ENCODE measurements around the gene UST.
A peak's percentile ranks its signal among the peaks of the same experiment; 100 is the strongest.

Gene UST

GRCh38 chr6:148746363-148747144, at the start of gene UST:
Gene UST (plus strand): TSS chr6:148747030. CDS start chr6:148747431, 401 bp downstream.
- peak; percentile 78 for DNase-seq (ENCODE audit: low spot score)
- FAIRE-seq = no peak

DNA sequence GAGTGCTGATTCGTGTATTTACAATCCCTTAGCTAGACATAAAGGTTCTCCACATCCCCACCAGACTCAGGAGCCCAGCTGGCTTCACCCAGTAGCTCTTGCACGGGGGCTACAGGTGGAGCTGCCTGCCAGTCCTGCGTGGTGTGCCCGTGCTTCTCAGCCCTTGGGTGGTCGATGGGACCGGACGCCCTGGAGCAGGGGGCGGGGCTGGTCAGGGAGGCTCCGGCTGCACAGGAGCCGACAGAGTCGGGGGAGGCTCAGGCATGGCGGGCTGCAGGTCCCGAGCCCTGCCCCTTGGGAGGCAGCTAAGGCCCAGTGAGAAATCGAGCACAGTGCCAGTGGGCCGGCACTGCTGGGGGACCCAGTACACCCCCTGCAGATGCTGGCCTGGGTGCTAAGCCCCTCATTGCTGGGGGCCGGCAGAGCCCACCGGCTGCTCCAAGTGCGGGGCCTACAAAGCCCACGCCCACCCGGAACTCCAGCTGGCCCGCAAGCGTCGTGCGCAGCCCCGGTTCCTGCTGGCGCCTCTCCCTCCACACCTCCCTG, 48.9 kb upstream of the UST start:
- DNase-seq (ENCODE audit: low spot score) (no peak), FAIRE-seq (no peak)

DNA sequence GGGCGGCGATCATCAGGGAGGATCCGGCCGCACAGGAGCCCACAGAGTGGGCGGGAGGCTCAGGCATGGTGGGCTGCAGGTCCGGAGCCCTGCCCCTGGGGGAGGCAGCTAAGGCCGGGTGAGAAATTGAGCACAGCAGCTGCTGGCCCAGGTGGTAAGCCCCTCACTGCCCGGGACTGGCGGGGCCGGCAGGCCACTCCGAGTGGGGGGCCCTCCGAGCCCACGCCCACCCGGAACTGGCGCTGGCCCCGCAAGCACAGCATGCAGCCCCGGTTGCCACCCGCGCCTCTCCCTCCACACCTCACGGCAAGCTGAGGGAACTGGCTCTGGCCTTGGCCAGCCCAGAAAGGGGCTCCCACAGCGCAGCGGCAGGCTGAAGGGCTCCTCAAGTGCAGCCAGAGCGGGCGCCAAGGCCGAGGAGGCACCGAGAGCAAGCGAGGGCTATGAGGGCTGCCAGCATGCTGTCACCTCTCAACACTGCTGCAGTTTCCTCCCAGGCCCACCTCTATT, 48.1 kb upstream of the UST start:
- DNase-seq (ENCODE audit: low spot score) = no peak

DNA sequence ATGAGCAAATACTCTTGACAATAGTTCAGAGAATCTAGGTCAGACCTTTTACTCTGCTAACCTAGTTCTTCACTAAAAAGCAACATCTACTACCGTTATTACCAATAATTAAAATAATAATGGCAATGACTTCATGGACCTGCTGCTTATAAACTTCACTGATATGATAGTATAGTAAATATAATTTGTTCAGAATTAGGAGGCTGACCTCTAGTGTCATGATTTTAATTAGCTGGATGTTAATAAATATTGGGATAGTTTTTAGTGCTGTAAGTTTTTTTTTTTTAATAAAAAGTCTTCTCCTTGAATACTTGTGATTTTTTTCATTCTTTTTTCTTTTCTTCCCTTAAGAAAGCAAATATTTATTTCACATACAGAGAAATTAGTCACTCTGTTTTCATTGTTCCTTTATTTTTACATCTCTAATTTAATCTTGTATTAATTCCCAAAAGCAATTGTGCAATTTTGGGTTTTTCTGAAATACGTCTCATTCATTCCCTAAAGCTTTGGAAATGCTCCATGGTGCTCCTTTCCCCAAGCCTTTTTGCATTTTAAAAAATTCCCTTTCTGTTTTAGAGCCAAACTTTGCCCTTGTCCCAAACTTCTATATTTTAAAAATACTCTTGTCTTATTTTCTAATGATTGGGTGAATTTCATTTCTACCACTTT, 46.6 kb upstream of the UST start:
- DNase-seq (ENCODE audit: low spot score) (no peak), FAIRE-seq (no peak)

More for the DNA sequence above, 48.1 kb upstream of the UST start:
- no peak for FAIRE-seq

- peak; percentile 46 for DNase-seq (ENCODE audit: low spot score)
- no peak for FAIRE-seq
These were observed 46.0 kb upstream of the UST start for GRCh38 chr6:148700741-148701311.

- FAIRE-seq (no peak), DNase-seq (ENCODE audit: low spot score) (no peak)
These were observed 45.5 kb upstream of the UST start for GRCh38 chr6:148701375-148701774.

- FAIRE-seq (no peak), DNase-seq (ENCODE audit: low spot score) (no peak)
These were observed 42.9 kb upstream of the UST start for GRCh38 chr6:148703900-148704299.

GRCh38 chr6:148704400-148705246, 42.2 kb upstream of the UST start:
- DNase-seq (ENCODE audit: low spot score) = no peak
- no peak for FAIRE-seq

- FAIRE-seq (no peak), DNase-seq (ENCODE audit: low spot score) (no peak)
These were observed 38.1 kb upstream of the UST start for GRCh38 chr6:148708707-148709106.

DNA sequence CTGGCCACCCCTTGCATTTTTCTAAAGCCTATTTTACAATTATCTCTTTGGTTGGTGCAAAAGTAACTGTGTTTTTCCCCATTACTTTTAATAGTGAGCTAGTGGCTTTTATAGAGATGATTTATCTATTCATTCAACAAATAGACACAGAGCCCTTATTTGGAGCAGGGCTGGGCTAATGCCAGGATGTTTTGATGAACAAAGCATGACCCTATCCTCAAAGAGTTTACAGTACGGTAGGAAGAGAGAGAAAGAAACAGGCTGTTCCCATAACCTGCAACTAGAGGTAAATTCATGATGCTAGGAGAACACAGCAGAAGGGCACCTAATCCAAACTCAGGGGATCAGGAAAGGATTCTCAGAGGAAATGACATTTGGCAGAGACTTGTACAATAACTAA, 37.3 kb upstream of the UST start:
- FAIRE-seq = no peak
- no peak for DNase-seq (ENCODE audit: low spot score)

DNA sequence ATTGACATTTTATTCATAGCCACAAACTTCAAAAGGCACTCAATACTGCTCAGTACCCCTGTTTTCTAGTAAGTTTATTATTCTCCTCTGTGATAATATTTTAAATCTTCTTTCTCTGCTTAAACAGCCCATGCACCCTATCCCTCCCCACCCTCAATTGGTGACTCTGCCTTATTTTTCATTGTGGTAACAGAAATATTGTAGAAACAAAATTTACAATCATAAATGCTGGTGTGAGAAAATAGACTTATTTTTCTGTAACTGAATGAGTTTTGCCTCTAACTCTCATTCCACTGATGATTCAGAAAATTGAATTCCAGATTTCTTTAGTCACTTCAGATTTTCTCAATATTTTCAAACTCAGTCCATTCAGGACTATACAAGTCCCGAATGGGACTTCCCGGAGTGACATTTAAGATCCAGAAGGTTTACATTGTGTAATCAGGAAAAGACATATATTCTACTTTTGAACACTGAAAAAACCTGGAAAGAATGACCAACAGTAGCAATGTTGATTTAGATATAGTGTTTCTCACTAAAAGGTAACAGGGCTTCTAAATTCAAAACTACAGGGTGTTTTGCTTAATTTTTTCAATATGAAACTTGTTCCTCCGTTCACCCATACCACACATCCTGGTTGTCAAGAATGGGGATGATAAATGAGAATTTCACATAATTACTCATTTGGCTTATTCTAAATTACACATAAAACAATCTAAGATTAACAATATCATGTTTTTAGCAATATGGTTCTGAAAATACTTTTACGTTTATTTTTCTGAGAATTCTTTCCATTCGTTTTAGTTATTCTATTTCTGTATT, 34.8 kb upstream of the UST start:
- FAIRE-seq (no peak), DNase-seq (ENCODE audit: low spot score) (no peak)

DNA sequence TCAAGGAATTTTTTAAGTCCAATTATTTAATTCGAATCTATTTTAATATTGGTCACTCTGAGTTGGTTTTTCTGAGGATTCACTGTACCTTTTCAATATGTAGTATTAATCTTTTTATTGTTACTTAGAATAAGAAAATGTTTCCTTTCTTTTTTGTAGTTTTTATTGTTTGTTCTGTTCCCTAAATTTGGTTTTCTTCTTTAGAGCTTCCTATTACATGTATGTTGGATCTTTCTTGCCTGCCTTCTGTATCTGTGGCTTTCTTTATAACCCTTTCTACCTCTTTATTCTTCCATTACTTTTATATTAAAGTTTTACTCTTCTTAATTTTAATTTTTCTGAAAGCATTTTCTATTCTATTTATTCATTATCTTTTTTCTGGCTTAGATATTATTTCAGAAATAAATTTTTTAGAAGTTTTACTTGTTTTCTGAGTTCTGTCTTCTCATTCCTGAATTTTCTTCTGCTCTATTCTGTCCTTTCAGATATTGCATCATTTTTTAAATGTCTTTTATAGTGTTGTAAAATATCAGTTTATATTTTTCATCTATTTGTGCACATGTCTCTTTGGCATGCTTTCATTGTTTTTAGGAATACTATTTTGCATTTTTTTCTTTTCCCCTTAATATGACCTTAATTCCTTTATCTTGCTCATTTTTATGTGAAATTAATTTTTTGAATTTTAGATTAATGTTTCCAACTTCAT, 33.6 kb upstream of the UST start:
- DNase-seq (ENCODE audit: low spot score) (no peak), FAIRE-seq (no peak)

DNA sequence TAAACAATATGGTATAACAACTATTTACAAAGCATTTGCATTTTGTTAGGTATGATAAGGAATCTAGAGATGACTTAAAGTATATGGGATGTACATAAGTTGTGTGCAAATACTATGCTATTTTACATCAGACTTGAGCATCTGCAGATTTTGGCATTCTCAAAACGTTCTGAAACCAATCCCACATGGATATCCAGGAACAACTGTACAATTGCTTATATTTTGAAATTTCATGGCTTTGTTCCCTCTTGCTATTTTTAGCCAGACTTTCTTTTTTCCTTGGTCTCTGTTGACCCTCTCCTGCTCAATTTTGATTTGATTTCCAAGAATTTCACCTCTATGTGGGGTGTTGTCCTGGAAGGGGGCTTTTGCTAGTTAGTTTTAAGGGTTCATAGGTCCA, 32.9 kb upstream of the UST start:
- DNase-seq (ENCODE audit: low spot score) (no peak), FAIRE-seq (no peak)

GRCh38 chr6:148716811-148717210, 30.0 kb upstream of the UST start:
- DNase-seq (ENCODE audit: low spot score) (no peak), FAIRE-seq (no peak)

GRCh38 chr6:148720406-148720805, 26.4 kb upstream of the UST start:
- no peak for FAIRE-seq
- DNase-seq (ENCODE audit: low spot score) = no peak

GRCh38 chr6:148720897-148721296, 25.9 kb upstream of the UST start:
- FAIRE-seq (no peak), DNase-seq (ENCODE audit: low spot score) (no peak)

DNA sequence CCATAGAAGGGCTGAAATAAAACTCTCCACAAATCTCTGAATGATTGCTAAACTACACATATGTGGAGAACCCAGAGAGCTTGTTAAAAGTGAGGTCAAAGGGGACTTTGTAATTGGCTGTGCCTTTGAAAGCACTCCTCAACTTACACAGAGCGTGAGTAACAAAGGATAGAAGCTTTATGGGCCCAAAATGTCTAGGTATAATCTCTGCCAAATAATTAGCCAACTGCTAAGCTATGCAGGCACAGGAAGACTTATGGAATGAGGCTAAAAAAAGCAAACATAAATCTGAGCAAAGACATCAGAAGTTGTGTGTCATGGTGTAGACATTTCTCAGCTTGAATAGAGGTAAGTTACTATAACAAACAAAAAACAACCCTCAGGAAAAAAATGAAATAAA, 23.3 kb upstream of the UST start:
- DNase-seq (ENCODE audit: low spot score) = no peak
- FAIRE-seq = no peak

- FAIRE-seq = no peak
- no peak for DNase-seq (ENCODE audit: low spot score)
These were observed 22.4 kb upstream of the UST start for GRCh38 chr6:148724428-148724827.

- FAIRE-seq (no peak), DNase-seq (ENCODE audit: low spot score) (no peak)
These were observed 19.7 kb upstream of the UST start for GRCh38 chr6:148727104-148727503.

DNA sequence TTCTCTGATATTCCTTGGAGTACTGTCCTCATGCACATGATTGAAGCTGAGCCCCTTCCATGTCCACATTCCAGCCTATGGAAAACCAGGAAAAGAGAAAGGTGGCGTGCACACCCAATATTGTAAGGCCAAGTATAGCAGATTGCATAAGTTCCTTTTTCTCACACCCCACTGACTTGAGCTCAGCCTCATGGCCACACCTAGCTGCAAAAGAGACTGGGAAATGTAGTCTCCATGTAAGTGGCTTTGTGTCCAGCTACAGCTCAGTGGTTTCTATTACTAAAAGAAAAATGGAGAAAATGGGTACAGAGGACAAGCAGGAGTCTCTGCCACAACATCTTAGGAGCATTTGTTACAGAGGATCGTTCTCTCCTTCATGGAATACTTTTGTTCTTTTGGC, 10.8 kb upstream of the UST start:
- FAIRE-seq (no peak), DNase-seq (ENCODE audit: low spot score) (no peak)

Data from urothelium cell line (cell line).